SK-N-SH (cell line): ENCODE results near the gene SMARCA4. TPM values are rescaled to one million over a fixed set of nuclear protein-coding genes. Genes with fewer than 3 reads are reported as not detected.
A peak's percentile ranks its signal among the peaks of the same experiment; 100 is the strongest.

Experiments used
- CTCF ChIA-PET: fragments of 300-600, 350-600 bp; formaldehyde crosslinking; extraction: SDS; loops from one replicate; lab custom pipeline; 2021; lab: Yijun Ruan, JAX
- POLR2A ChIA-PET: fragments of 350-600 bp; sonication (Branson Sonifier 250); formaldehyde crosslinking; extraction: SDS; loops from one replicate; lab custom pipeline; 2020; ENCODE audit warnings: antibody characterized with exemption, inconsistent platforms; lab: Yijun Ruan, JAX
- DNase-seq: peaks from one replicate; pipeline ENCODE4 v3.0.0; 2012
- H2AFZ ChIP-seq: fragments of 200-600 bp; sonication (generic); 2 replicates; pipeline ENCODE4 v1.8.1; 2016; ENCODE audit warnings: antibody characterized with exemption, mild to moderate bottlenecking, low read depth
- H3F3A ChIP-seq: fragments of 200-600 bp; sonication (generic); replicated peaks from 2 replicates; pipeline ENCODE3; 2016; ENCODE audit warnings: antibody characterized with exemption, mild to moderate bottlenecking; ENCODE audit not compliant: insufficient read depth
- H3K27ac ChIP-seq, 2 experiments: fragments of 200-500 bp in 1 of 2; fragments of 200-600 bp in 1 of 2; sonication (Bioruptor generic) in 1 of 2; sonication (generic), shearing (Covaris generic) in 1 of 2; 2 replicates each; pipeline versions ENCODE4 v1.5.1 to v1.6.1; 2014 to 2016; ENCODE audit warnings: low read depth in 2 of 2, inconsistent platforms in 1 of 2, low read length in 1 of 2, mild to moderate bottlenecking in 1 of 2, mixed read lengths in 1 of 2
- H3K27me3 ChIP-seq: fragments of 200-600 bp; sonication (generic), shearing (Covaris generic); 2 replicates; pipeline ENCODE4 v1.6.1; 2016; ENCODE audit warnings: mixed run types; ENCODE audit not compliant: insufficient read depth
- H3K36me3 ChIP-seq, 2 experiments: fragments of 200-500 bp in 1 of 2; fragments of 200-600 bp in 1 of 2; sonication (Bioruptor generic) in 1 of 2; sonication (generic) in 1 of 2; replicated peaks in 1 of 2; 2 replicates each; pipeline versions ENCODE3 to v1.5.1; 2014 to 2016; ENCODE audit warnings: low read length in 1 of 2, mild to moderate bottlenecking in 1 of 2; ENCODE audit not compliant: insufficient read depth in 2 of 2, control insufficient read depth in 1 of 2
- H3K4me1 ChIP-seq, 2 experiments: fragments of 200-500 bp in 1 of 2; fragments of 200-600 bp in 1 of 2; sonication (Bioruptor generic) in 1 of 2; sonication (generic), shearing (Covaris generic) in 1 of 2; 2 replicates each; pipeline versions ENCODE4 v1.5.1 to v1.6.1; 2014 to 2016; ENCODE audit warnings: low read depth in 1 of 2, low read length in 1 of 2, mixed run types in 1 of 2; ENCODE audit not compliant: insufficient read depth in 2 of 2, control insufficient read depth in 1 of 2
- H3K4me2 ChIP-seq: fragments of 200-600 bp; sonication (generic), shearing (Covaris generic); 2 replicates; pipeline ENCODE4 v1.6.1; 2017; ENCODE audit warnings: mixed run types
- H3K4me3 ChIP-seq, 2 experiments: fragments of 200-500 bp in 1 of 2; fragments of 200-600 bp in 1 of 2; sonication (Bioruptor generic) in 1 of 2; sonication (generic), shearing (Covaris generic) in 1 of 2; 2 replicates each; pipeline versions ENCODE4 v1.5.1 to v1.8.1; 2014 to 2016; ENCODE audit warnings: low read depth in 2 of 2, inconsistent platforms in 1 of 2, low read length in 1 of 2, mild to moderate bottlenecking in 1 of 2, mixed read lengths in 1 of 2, moderate library complexity in 1 of 2
- H3K79me2 ChIP-seq: fragments of 200-600 bp; sonication (generic); 2 replicates; pipeline ENCODE4 v1.8.1; 2017; ENCODE audit warnings: mild to moderate bottlenecking; ENCODE audit not compliant: insufficient read depth
- H3K9ac ChIP-seq: fragments of 200-600 bp; sonication (generic); 2 replicates; pipeline ENCODE4 v1.6.1; 2017; ENCODE audit warnings: mixed run types
- H3K9me2 ChIP-seq: fragments of 200-600 bp; sonication (generic); 2 replicates; pipeline ENCODE4 v1.6.1; 2017; ENCODE audit warnings: mixed run types
- H3K9me3 ChIP-seq: fragments of 200-600 bp; sonication (generic); 2 replicates; pipeline ENCODE4 v1.6.1; 2017; ENCODE audit warnings: mixed run types, mild to moderate bottlenecking, moderate library complexity
- H4K20me1 ChIP-seq: fragments of 200-600 bp; sonication (generic); 2 replicates; pipeline ENCODE4 v1.6.1; 2017; ENCODE audit warnings: mild to moderate bottlenecking, mixed run types; ENCODE audit not compliant: insufficient read depth
- EZH2phosphoT487 ChIP-seq: fragments of 200-600 bp; sonication (generic); IDR thresholded peaks from 2 replicates; pipeline ENCODE4 v1.6.1; 2017; ENCODE audit warnings: low read depth, mixed run types, mild to moderate bottlenecking, antibody characterized with exemption, moderate library complexity, borderline replicate concordance
- JUND ChIP-seq: IDR thresholded peaks from 2 replicates; pipeline ENCODE4 v1.4.0; 2012
- RAD21 ChIP-seq: IDR thresholded peaks from 2 replicates; pipeline ENCODE4 v1.6.1; 2012; ENCODE audit warnings: mild to moderate bottlenecking, low read length
- RCOR1 ChIP-seq: fragments of 150-350 bp; IDR thresholded peaks from 2 replicates; pipeline ENCODE4 v1.6.1; 2017; ENCODE audit warnings: antibody characterized with exemption, low read length
- TAF1 ChIP-seq: IDR thresholded peaks from 2 replicates; pipeline ENCODE4 v1.6.1; 2012; ENCODE audit warnings: low read depth, mild to moderate bottlenecking, low read length, moderate library complexity, borderline replicate concordance
- TEAD4 ChIP-seq: IDR thresholded peaks from 2 replicates; pipeline ENCODE4 v1.4.0; 2012; ENCODE audit warnings: mild to moderate bottlenecking, borderline replicate concordance; ENCODE audit not compliant: insufficient read depth
- YY1 ChIP-seq: IDR thresholded peaks from 2 replicates; pipeline ENCODE4 v1.4.0; 2012; ENCODE audit warnings: low read depth, mild to moderate bottlenecking
- WGBS: methylation state at CpG from one replicate; pipeline ENCODE4 v1.1.6; 2017; ENCODE audit warnings: low lambda C conversion rate; 5-methylcytosine and 5-hydroxymethylcytosine counted together
- polyA plus RNA-seq, 3 experiments: library from polyadenylated mRNA; depleted of rRNA; stranded (reverse); fragments of >200 nt; gene quantifications; 2 replicates each; pipeline ENCODE4 v1.2.3, GENCODE V29; 2012
- TF ChIP-seq, protein P1 (sequence below): IDR thresholded peaks from 2 replicates; pipeline ENCODE4 v1.4.0; 2012; ENCODE audit warnings: low read depth, borderline replicate concordance
- TF ChIP-seq, protein P2 (sequence below): fragments of 150-350 bp; IDR thresholded peaks from 2 replicates; pipeline ENCODE4 v1.6.1; 2017; ENCODE audit warnings: antibody characterized with exemption, low read length, low read depth, borderline replicate concordance

SMARCA4 gene
- polyA plus RNA-seq, 1 of the 3 experiments (the other 2 are of a cell fraction) = 90.7 TPM

DNA sequence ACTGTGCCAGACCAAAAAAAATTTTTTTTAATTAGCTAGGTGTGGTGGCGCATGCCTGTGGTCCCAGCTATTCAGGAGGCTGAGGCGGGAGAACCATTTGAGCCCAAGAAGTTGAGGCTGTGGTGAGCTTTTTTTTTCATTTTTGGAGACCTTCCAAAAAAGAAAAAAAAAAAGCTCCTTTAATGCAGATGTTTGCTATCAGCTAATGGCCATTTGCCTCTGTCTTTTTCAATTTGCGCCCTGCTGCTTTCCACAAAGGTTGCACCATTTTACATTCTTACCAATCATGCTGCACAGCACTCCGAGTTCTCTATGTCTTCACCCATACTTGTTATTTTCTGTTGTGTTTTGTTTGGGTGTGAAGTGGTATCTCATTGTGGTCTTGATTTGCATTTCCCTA, 15.6 kb upstream of the SMARCA4 start:
- POLR2A ChIA-PET = no interaction called here
- H3K27me3 ChIP-seq = no peaks in the 10 kb centered on the region

DNA sequence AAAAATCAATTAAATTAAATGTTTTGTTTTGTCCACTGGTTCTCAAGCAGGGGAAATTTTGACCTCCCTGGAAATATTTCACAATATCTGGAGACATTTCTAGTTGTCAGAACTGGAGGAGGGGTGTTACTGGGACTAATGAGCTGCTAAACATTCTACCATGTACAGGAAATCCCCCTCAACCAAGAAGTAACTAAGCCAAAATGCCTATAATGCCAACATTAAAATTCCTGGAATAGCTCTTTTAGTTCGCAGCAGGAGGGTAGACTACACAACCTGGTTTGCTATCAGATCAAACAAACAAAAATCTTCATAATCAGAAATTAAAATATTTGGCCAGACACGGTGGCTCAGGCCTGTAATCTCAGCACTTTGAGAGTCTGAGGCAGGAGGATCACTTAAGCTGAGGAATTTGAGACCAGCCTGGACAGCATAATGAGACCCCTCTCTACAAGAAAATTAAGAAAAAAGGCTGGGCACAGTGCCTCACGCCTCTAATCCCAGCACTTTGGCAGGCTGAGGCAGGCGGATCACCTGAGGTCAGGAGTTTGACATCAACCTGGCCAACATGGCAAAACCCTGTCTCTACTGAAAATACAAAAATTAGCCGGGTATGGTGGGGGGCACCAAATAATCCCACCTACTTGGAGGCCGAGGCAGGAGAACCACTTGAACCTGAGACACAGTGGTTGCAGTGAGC, 13.7 kb upstream of the SMARCA4 start:
- ChIA-PET CTCF (interaction anchor here (1.0 kb wide), 1 partner anchor 10 kb away, joined by 4 read pairs; no protein-coding TSS in a partner anchor), POLR2A (no interaction called here)
- no peaks in the 10 kb centered on the region for H3K36me3 ChIP-seq
- no peaks in the 10 kb centered on the region for H3K9me2 ChIP-seq
- H3K79me2 ChIP-seq = no peaks in the 10 kb centered on the region
- H3K4me1 ChIP-seq = peaks cover 0 to 7% of the 10 kb centered on the region in 2 experiments; a peak in 1 of 4 replicates
- H3K4me2 ChIP-seq = no peak overlapping the region
- no peaks in the 10 kb centered on the region for H3K27me3 ChIP-seq
- H3F3A ChIP-seq = no peaks in the 10 kb centered on the region
- 72% methylated on average over 6 of the region's 6 CpGs for WGBS
- H3K4me3 ChIP-seq = no peak overlapping the region
- H4K20me1 ChIP-seq = no peaks in the 10 kb centered on the region
- H3K27ac ChIP-seq = no peak overlapping the region
- 0 out of 2 replicates have a peak, but pooled peaks have one; percentile 53 for TF ChIP-seq TEAD4
- TF ChIP-seq, protein P1, sequence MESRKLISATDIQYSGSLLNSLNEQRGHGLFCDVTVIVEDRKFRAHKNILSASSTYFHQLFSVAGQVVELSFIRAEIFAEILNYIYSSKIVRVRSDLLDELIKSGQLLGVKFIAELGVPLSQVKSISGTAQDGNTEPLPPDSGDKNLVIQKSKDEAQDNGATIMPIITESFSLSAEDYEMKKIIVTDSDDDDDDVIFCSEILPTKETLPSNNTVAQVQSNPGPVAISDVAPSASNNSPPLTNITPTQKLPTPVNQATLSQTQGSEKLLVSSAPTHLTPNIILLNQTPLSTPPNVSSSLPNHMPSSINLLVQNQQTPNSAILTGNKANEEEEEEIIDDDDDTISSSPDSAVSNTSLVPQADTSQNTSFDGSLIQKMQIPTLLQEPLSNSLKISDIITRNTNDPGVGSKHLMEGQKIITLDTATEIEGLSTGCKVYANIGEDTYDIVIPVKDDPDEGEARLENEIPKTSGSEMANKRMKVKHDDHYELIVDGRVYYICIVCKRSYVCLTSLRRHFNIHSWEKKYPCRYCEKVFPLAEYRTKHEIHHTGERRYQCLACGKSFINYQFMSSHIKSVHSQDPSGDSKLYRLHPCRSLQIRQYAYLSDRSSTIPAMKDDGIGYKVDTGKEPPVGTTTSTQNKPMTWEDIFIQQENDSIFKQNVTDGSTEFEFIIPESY = no peak
- TF ChIP-seq, protein P2, sequence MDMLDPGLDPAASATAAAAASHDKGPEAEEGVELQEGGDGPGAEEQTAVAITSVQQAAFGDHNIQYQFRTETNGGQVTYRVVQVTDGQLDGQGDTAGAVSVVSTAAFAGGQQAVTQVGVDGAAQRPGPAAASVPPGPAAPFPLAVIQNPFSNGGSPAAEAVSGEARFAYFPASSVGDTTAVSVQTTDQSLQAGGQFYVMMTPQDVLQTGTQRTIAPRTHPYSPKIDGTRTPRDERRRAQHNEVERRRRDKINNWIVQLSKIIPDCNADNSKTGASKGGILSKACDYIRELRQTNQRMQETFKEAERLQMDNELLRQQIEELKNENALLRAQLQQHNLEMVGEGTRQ = no peak
- no peak for TF ChIP-seq YY1
- peak overlapping the region; percentile 55 for H2AFZ ChIP-seq
- H3K9me3 ChIP-seq = no peaks in the 10 kb centered on the region
- H3K9ac ChIP-seq = no peak overlapping the region
- DNase-seq = no peak

More for the DNA sequence above, 15.6 kb upstream of the SMARCA4 start:
- TF ChIP-seq RAD21 (no peak), YY1 (no peak), RCOR1 (no peak), EZH2phosphoT487 (no peak), JUND (no peak), TAF1 (no peak)
- Histone ChIP-seq H3K9me2 (no peaks in the 10 kb centered on the region), H3K9ac (no peak overlapping the region), H3K4me1 (peaks cover 0 to 7% of the 10 kb centered on the region in 2 experiments; a peak in 1 of 4 replicates), H4K20me1 (no peaks in the 10 kb centered on the region), H3F3A (peaks cover 6% of the 10 kb centered on the region), H3K79me2 (no peaks in the 10 kb centered on the region), H3K4me2 (no peak overlapping the region), H3K27ac (no peak overlapping the region), H3K36me3 (no peaks in the 10 kb centered on the region), H2AFZ (no peak overlapping the region), H3K4me3 (no peak overlapping the region), H3K9me3 (no peaks in the 10 kb centered on the region)
- DNase-seq = no peak
- CTCF ChIA-PET = interaction anchor here (1.5 to 1.8 kb wide), 2 partner anchors 9 to 91 kb away, joined by 4 to 7 read pairs; no protein-coding TSS in a partner anchor
- 92% methylated on average over 4 of the region's 4 CpGs for WGBS
